Measurements from ENCODE around the gene VSIR. TPM values are rescaled to one million over a fixed set of nuclear protein-coding genes. Genes with fewer than 3 reads are reported as not detected.

VSIR gene
- total RNA-seq, 1 experiment from 2014 or later = 18.5 TPM

DNA sequence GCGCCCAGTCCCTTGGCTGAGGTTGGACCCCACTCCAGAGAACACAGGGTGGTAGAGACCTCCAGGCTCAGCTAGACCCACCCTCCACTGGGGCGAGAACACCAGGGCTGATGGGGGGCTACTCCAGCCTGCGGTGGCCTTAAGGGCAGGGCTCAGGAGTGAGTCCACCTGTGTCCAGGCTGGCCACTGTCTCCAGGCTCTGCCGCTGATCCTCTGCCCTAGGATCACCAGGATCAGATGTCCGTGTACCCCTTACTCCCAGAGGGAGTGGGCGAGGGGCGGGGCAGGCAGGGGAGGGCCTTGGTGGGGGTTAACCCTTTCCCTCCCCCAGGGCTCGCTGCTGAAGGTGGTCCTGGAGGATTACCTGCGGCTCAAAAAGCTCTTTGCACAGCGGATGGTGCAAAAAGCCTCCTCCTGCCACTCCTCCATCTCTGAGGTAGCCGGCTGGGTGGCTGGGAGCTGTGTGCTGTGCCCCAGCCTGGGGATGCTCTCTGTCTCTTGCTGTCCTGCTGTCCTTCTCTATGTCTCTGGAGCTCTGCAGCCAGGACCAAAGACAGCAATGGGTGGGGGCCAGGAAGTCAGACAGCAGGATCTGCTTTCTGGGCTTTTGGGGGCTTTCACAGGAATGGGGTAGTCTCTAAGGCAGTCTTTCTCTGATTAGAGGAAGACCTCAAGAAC, 39.7 kb upstream of the VSIR start:
- intact Hi-C loops (cut with micrococcal nuclease) = loop anchor here (1.0 to 5.0 kb wide), 3 partner anchors 104 to 499 kb away; no protein-coding TSS in a partner anchor
- ChIA-PET CTCF (interaction anchor here (0.6 to 2.9 kb wide), 7 partner anchors 13 to 494 kb away, joined by 3 to 12 read pairs (median 5); partner anchors contain the start of genes SLC29A3 and VSIR), RAD21 (ENCODE audit: low non-redundant PET in 1 of 2, low total read pairs in 2 of 2, uncharacterized antibody in 2 of 2, unreplicated experiment in 2 of 2) (interaction anchor here in 1 of 2 experiments (2.3 kb wide), 1 partner anchor 116 kb away, joined by 14 read pairs; no protein-coding TSS in a partner anchor), POLR2A (interaction anchor here (1.7 kb wide), 1 partner anchor 47 kb away, joined by 4 read pairs; no protein-coding TSS in a partner anchor)
- Histone ChIP-seq H3K9ac (ENCODE audit: low read length) (no peak overlapping the region), H3K4me1 (ENCODE audit: control insufficient read depth in 1 of 2, insufficient read depth in 2 of 2, low read length in 2 of 2) (peaks cover 0 to 13% of the 10 kb centered on the region in 2 experiments; a peak in 2 of 4 replicates), H2AFZ (ENCODE audit: low read depth, low read length, poor library complexity, severe bottlenecking) (no peak overlapping the region), H3K9me2 (ENCODE audit: insufficient read depth) (no peaks in the 10 kb centered on the region), H3K27ac (ENCODE audit: low read depth, low read length) (no peak overlapping the region), H3K4me3 (replicated peaks in 1 of 2; ENCODE audit: low read depth in 1 of 2, low read length in 2 of 2) (no peak overlapping the region), H4K20me1 (ENCODE audit: insufficient read depth) (no peaks in the 10 kb centered on the region), H3K27me3 (ENCODE audit: insufficient read depth, low read length) (no peaks in the 10 kb centered on the region), H3K4me2 (ENCODE audit: low read length) (no peak overlapping the region), H3K36me3 (ENCODE audit: control insufficient read depth in 1 of 2, insufficient read depth in 2 of 2, low read length in 2 of 2) (peaks cover 4 to 14% of the 10 kb centered on the region in 2 experiments; a peak in 1 of 4 replicates), H3K79me2 (ENCODE audit: insufficient read depth, low read length) (no peaks in the 10 kb centered on the region), H3K9me3 (ENCODE audit: control insufficient read depth in 1 of 2, insufficient read depth in 1 of 2, low read depth in 1 of 2, low read length in 2 of 2) (no peaks in the 10 kb centered on the region)
- no TSS peak for BruUV-seq (replicated peaks)
- TF ChIP-seq SIN3A (IDR thresholded peaks at IDR 0.05; ENCODE audit: low read depth) (no peak), RAD21 (IDR thresholded peaks at IDR 0.05; ENCODE audit: low read depth) (no peak), EGR1 (IDR thresholded peaks at IDR 0.05; ENCODE audit: low read depth) (no peak), CEBPB (IDR thresholded peaks at IDR 0.05; ENCODE audit: low read depth) (no peak), TCF7L2 (IDR thresholded peaks at IDR 0.05; ENCODE audit: borderline replicate concordance, extremely low read depth, insufficient read depth, insufficient read length) (no peak), ZFX (IDR thresholded peaks at IDR 0.05) (no peak), JUND (IDR thresholded peaks at IDR 0.05) (no peak), FOSL1 (IDR thresholded peaks at IDR 0.05; ENCODE audit: low read depth) (no peak), EZH2 (IDR thresholded peaks at IDR 0.05) (no peak), CBX3 (IDR thresholded peaks at IDR 0.05; ENCODE audit: low read depth) (no peak), EZH2phosphoT487 (IDR thresholded peaks at IDR 0.05; ENCODE audit: borderline replicate concordance) (no peak), POLR2AphosphoS5 (IDR thresholded peaks at IDR 0.05; ENCODE audit: low read depth, low read length) (no peak), ZNF274 (IDR thresholded peaks at IDR 0.05; ENCODE audit: low read depth, low read length) (no peak), SP1 (IDR thresholded peaks at IDR 0.05; ENCODE audit: low read depth) (no peak), POLR2A (IDR thresholded peaks at IDR 0.05; ENCODE audit: borderline replicate concordance, extremely low read depth, insufficient read depth, insufficient read length) (no peak)
- TF ChIP-seq, protein P1, sequence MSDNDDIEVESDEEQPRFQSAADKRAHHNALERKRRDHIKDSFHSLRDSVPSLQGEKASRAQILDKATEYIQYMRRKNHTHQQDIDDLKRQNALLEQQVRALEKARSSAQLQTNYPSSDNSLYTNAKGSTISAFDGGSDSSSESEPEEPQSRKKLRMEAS (IDR thresholded peaks at IDR 0.05) = no peak
- TF ChIP-seq, protein P2, sequence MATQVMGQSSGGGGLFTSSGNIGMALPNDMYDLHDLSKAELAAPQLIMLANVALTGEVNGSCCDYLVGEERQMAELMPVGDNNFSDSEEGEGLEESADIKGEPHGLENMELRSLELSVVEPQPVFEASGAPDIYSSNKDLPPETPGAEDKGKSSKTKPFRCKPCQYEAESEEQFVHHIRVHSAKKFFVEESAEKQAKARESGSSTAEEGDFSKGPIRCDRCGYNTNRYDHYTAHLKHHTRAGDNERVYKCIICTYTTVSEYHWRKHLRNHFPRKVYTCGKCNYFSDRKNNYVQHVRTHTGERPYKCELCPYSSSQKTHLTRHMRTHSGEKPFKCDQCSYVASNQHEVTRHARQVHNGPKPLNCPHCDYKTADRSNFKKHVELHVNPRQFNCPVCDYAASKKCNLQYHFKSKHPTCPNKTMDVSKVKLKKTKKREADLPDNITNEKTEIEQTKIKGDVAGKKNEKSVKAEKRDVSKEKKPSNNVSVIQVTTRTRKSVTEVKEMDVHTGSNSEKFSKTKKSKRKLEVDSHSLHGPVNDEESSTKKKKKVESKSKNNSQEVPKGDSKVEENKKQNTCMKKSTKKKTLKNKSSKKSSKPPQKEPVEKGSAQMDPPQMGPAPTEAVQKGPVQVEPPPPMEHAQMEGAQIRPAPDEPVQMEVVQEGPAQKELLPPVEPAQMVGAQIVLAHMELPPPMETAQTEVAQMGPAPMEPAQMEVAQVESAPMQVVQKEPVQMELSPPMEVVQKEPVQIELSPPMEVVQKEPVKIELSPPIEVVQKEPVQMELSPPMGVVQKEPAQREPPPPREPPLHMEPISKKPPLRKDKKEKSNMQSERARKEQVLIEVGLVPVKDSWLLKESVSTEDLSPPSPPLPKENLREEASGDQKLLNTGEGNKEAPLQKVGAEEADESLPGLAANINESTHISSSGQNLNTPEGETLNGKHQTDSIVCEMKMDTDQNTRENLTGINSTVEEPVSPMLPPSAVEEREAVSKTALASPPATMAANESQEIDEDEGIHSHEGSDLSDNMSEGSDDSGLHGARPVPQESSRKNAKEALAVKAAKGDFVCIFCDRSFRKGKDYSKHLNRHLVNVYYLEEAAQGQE (IDR thresholded peaks at IDR 0.05; ENCODE audit: low read depth) = no peak
- TF ChIP-seq, protein P3, sequence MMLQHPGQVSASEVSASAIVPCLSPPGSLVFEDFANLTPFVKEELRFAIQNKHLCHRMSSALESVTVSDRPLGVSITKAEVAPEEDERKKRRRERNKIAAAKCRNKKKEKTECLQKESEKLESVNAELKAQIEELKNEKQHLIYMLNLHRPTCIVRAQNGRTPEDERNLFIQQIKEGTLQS (IDR thresholded peaks at IDR 0.05) = no peak
- ATAC-seq (no peak), DNase-seq (ENCODE audit: low read depth, low spot score) (no peak)

All from HCT116 (cell line).